OCI-M1 (cell line): Measurements from ENCODE around the gene PIK3CA.
"Not testable (repeated sequence)": the region's sequence is repeated elsewhere in the genome, so short reads cannot be mapped to it uniquely, and the experiment has no call there.

ENCODE experiments used
- DNase-seq: peaks from one replicate; lab custom pipeline; 2025; lab: John Stamatoyannopoulos, UW

The PIK3CA gene

GRCh38 chr3:179200790-179201189 lies 52.6 kb downstream of the PIK3CA start:
- DNase-seq = no peak

GRCh38 chr3:179215550-179215949 lies 67.4 kb downstream of the PIK3CA start:
- DNase-seq = peak; percentile 66

GRCh38 chr3:179218213-179218612 lies 70.1 kb downstream of the PIK3CA start:
- DNase-seq = not testable (repeated sequence)

- no peak for DNase-seq
Measured at GRCh38 chr3:179223548-179223947, 75.4 kb downstream of the PIK3CA start.

DNA sequence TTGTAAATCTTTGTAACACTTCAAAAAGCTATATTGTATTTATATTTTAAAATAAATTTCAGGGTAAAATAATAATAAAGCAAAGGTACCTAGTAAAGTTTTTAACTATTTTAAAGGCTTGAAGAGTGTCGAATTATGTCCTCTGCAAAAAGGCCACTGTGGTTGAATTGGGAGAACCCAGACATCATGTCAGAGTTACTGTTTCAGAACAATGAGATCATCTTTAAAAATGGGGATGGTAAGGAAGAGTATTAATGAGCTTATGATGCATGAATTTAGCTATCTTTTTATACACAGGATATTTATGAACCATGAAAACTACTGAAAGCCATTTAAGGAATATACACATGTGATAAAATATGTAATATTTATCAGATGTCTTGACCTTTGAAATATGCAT lies 76.4 kb downstream of the PIK3CA start:
- DNase-seq = no peak

- DNase-seq = no peak
Measured at GRCh38 chr3:179227349-179227748, 79.2 kb downstream of the PIK3CA start.

DNA sequence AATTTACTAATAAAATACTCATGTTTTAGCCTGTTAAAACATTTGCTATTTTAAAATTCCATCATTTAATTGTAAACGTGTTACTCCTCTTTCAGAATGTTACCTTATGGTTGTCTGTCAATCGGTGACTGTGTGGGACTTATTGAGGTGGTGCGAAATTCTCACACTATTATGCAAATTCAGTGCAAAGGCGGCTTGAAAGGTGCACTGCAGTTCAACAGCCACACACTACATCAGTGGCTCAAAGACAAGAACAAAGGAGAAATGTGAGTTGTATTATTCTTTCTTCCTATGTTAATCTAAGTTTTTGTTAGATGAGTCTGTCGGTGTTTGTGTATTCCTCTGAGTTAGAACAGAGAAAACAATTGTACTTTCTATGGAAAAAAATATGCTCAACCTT lies 81.0 kb downstream of the PIK3CA start:
- DNase-seq = no peak

GRCh38 chr3:179233043-179233442 lies 84.9 kb downstream of the PIK3CA start:
- DNase-seq = peak; percentile 61

GRCh38 chr3:179234199-179234598 lies 86.0 kb downstream of the PIK3CA start:
- peak; percentile 85 for DNase-seq

DNA sequence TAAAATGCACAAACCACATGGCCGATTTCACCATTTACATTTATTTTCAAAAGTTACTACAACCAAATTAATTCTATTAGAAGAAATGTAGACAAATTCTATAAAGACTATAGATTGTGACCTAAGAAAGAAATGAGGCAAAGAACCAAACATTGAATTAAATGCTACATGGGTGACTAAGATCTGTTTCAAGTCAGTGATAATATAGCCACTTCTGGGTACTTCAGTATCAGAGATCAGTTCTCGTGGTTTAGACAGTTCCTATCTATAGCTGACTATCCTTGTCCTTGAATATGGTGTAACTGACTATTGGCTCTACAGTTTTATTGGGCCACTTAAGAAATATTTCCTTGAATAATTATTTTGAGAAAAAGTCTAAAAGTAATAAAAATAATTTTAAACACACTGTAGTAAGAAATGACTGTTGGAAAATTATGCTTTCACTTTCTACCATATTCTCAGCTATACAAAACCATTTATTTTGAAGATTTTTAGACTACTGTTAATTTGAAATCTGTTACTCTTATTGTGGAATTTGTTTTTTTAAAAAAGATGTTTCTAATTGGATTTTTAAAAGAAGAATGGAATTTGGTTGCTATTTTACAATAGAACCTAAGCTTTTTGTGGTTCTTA lies 88.6 kb downstream of the PIK3CA start:
- peak; percentile 82 for DNase-seq

DNA sequence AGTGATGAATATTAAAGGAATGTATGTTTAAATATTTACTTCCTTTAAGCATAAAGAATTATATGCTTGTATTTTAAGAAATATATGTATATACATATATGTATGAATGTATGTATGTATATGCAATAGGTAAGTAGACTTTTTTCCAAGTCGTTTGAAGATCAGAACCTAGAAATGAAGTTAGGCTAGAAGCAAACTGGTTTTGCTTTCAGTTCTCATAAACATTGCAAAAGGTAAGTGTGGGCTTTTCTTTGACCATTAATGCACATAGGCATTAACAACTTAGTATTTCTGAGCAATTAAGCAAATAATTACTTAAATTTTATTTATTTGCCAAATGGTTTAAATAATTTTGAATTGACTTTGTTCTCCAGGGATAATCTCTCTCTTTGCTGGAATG lies 92.1 kb downstream of the PIK3CA start:
- DNase-seq = peak; percentile 56

GRCh38 chr3:179242859-179243258 lies 94.7 kb downstream of the PIK3CA start:
- DNase-seq = not testable (repeated sequence)

GRCh38 chr3:179244878-179245277 lies 96.7 kb downstream of the PIK3CA start:
- no peak for DNase-seq

- no peak for DNase-seq
Measured at GRCh38 chr3:179247289-179248015, 99.3 kb downstream of the PIK3CA start.

- no peak for DNase-seq
Measured at GRCh38 chr3:179250803-179251476, 102.8 kb downstream of the PIK3CA start, which contains the start of gene KCNMB3. KCNMB3 (minus strand) TSS chr3:179251114; CDS start chr3:179250990, 124 bp downstream.

- no peak for DNase-seq
Measured at GRCh38 chr3:179256813-179257212, 108.7 kb downstream of the PIK3CA start.

GRCh38 chr3:179257742-179258141 lies 109.6 kb downstream of the PIK3CA start:
- not testable (repeated sequence) for DNase-seq

DNA sequence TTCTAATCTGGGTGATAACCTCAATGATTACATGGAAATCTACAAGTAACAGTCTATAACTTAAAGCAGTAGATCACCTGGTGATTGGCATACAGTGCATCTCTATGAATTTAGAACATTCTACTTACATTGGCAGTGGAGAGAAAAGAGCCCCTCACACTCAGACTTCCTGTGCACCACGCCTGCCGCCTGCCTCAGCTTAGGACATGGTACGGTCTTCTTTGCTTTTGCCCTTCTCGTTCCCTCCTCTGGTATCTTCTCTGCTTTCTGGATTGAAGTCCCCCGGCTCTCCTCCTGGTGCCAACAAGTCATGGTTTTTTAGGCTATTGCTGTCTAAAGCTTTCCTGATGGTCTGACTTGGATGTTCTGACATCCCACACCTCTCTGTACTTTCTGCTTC lies 110.7 kb downstream of the PIK3CA start:
- DNase-seq = no peak

GRCh38 chr3:179259959-179260756 lies 112.0 kb downstream of the PIK3CA start:
- not testable (repeated sequence) for DNase-seq

- peak; percentile 75 for DNase-seq
Measured at GRCh38 chr3:179260949-179261765, 113.0 kb downstream of the PIK3CA start.

DNA sequence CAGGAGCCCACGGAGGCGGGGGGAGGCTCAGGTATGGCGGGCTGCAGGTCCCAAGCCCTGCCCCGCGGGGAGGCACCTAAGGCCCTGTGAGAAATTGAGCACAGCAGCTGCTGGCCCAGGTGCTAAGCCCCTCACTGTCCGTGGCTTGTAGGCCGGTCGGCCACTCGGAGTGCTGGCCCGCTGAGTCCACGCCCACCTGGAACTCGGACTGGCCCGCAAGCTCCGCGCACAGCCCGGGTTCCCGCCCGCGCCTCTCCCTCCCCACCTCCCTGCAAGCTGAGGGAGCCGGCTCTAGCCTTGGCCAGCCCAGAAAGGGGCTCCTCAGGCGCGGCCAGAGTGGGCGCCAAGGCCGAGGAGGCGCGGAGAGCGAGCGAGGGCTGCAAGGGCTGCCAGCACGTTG lies 115.0 kb downstream of the PIK3CA start:
- DNase-seq = no peak
